Gastroesophageal sphincter (tissue), 4 donors: ENCODE results near the gene NRL. TPM values are rescaled to one million over a fixed set of nuclear protein-coding genes. Genes with fewer than 3 reads are reported as not detected.

Experiments
- ATAC-seq: fragments of 150-250 bp; one replicate; pipeline ENCODE4 v1.9.1; 2016; ENCODE audit warnings: mild to moderate bottlenecking, moderate library complexity
- H3K27ac ChIP-seq, 4 donors: fragments of 200-600 bp; sonication (generic) in 3 of 4; 1 replicate in 3 of 4; 2 replicates in 1 of 4; pipeline ENCODE4 v1.5.1; 2016 to 2019
- H3K27me3 ChIP-seq: fragments of 200-600 bp; sonication (generic); one replicate; pipeline ENCODE4 v1.5.1; 2019
- H3K36me3 ChIP-seq, 2 donors: fragments of 200-600 bp; sonication (generic); one replicate each; pipeline ENCODE4 v1.5.1; 2019; ENCODE audit warnings: control low read depth in 1 of 2
- H3K4me1 ChIP-seq, 3 donors: fragments of 200-600 bp; sonication (generic); 1 replicate in 2 of 3; 2 replicates in 1 of 3; pipeline ENCODE4 v1.5.1; 2016 to 2019; ENCODE audit warnings: control low read depth in 2 of 3
- H3K4me3 ChIP-seq, 2 donors: fragments of 200-600 bp; sonication (generic); one replicate each; pipeline ENCODE4 v1.5.1; 2019; ENCODE audit warnings: mild to moderate bottlenecking in 1 of 2, moderate library complexity in 1 of 2
- H3K9me3 ChIP-seq, 3 donors: fragments of 200-600 bp; sonication (generic); one replicate each; pipeline ENCODE4 v1.5.1; 2017 to 2019; ENCODE audit warnings: control low read depth in 2 of 3
- EP300 ChIP-seq: sonication (generic); formaldehyde crosslinking; IDR thresholded peaks from one replicate; pipeline ENCODE4 v1.6.1; 2017; ENCODE audit warnings: antibody characterized with exemption, mild to moderate bottlenecking
- POLR2A ChIP-seq, 2 donors: fragments of 450-650 bp; IDR thresholded peaks; one replicate each; pipeline ENCODE4 v1.6.1; 2017; ENCODE audit warnings: antibody characterized with exemption in 2 of 2, mild to moderate bottlenecking in 2 of 2, moderate library complexity in 1 of 2
- POLR2AphosphoS5 ChIP-seq: sonication (generic); formaldehyde crosslinking; IDR thresholded peaks from one replicate; pipeline ENCODE4 v1.6.1; 2017; ENCODE audit warnings: antibody characterized with exemption
- WGBS, 2 donors: methylation state at CpG; one replicate each; pipeline ENCODE4 v1.1.5; 2018; ENCODE audit warnings: low coverage in 1 of 2; 5-methylcytosine and 5-hydroxymethylcytosine counted together
- total RNA-seq, 4 donors: library from RNA; depleted of rRNA; stranded (reverse); fragments of >200 nt; gene quantifications; one replicate each; pipeline ENCODE4 v1.1.0, GENCODE V29; 2016
- TF ChIP-seq, protein P1 (sequence below), 4 experiments: fragments of 200-600 bp in 2 of 4; fragments of 450-650 bp in 2 of 4; sonication (generic) in 1 of 4; IDR thresholded peaks; one replicate each; pipeline ENCODE4 v1.5.1; 2017 to 2019; ENCODE audit warnings: antibody characterized with exemption in 4 of 4, mild to moderate bottlenecking in 2 of 4, moderate library complexity in 2 of 4

The NRL gene
- total RNA-seq, 4 donors from 2014 or later: 0.81 to 10.4 (median 5.0) TPM; not detected in 1

DNA sequence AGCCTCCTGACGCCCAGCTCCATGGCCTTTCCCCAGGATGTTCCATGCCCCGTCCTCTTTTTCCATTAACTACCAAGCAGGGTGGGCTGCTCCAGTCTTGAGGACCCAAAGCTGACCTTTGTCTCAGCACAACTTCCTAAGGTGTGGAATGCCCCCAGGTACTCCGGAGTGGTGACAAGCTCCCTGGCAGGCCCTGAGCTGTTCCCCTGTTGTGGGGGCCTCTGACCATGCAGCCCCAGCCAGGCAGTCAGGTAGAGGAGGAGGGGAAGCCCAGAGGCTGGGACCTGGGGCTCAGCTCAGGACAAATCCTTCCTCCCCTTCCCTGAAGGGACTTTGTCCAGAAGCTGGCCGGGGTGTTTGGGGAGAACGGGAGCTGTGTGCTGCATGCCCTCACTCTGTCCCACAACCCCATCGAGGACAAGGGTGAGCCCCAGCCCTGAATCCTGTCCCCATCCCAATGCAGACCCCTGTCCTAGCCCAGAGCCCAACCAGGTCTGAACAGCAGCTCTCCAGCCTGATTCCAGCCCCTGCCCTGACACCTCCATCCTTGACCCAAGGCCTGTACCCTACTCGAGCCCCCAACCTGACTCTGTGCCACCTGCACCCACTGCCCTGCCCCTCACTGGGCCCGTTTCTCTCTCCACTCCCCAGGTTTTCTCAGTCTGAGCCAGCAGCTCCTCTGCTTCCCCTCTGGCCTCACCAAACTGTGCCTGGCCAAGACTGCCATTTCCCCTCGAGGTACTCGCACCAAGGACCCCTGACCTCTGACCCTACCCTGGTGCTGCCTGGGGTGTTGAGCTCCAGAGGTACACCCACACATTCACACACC is 58.6 kb downstream of the NRL start:
- no peaks in the 10 kb centered on the region for H3K9me3 ChIP-seq
- peaks cover 2 to 26% (median 8%) of the 10 kb centered on the region in 3 donors for H3K4me1 ChIP-seq
- no peak for ATAC-seq
- TF ChIP-seq, protein P1, sequence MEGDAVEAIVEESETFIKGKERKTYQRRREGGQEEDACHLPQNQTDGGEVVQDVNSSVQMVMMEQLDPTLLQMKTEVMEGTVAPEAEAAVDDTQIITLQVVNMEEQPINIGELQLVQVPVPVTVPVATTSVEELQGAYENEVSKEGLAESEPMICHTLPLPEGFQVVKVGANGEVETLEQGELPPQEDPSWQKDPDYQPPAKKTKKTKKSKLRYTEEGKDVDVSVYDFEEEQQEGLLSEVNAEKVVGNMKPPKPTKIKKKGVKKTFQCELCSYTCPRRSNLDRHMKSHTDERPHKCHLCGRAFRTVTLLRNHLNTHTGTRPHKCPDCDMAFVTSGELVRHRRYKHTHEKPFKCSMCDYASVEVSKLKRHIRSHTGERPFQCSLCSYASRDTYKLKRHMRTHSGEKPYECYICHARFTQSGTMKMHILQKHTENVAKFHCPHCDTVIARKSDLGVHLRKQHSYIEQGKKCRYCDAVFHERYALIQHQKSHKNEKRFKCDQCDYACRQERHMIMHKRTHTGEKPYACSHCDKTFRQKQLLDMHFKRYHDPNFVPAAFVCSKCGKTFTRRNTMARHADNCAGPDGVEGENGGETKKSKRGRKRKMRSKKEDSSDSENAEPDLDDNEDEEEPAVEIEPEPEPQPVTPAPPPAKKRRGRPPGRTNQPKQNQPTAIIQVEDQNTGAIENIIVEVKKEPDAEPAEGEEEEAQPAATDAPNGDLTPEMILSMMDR (IDR thresholded peaks at IDR 0.05): no peak
- no peak for TF ChIP-seq POLR2A (IDR thresholded peaks at IDR 0.05)
- TF ChIP-seq POLR2AphosphoS5: no peak
- TF ChIP-seq EP300: no peak
- H3K27ac ChIP-seq: no peak overlapping the region
- no peaks in the 10 kb centered on the region for H3K36me3 ChIP-seq
- H3K4me3 ChIP-seq: no peak overlapping the region
- peaks cover 46% of the 10 kb centered on the region for H3K27me3 ChIP-seq
- 54 to 90% methylated on average over 2 to 4 of the region's 10 CpGs for WGBS, 2 donors

DNA sequence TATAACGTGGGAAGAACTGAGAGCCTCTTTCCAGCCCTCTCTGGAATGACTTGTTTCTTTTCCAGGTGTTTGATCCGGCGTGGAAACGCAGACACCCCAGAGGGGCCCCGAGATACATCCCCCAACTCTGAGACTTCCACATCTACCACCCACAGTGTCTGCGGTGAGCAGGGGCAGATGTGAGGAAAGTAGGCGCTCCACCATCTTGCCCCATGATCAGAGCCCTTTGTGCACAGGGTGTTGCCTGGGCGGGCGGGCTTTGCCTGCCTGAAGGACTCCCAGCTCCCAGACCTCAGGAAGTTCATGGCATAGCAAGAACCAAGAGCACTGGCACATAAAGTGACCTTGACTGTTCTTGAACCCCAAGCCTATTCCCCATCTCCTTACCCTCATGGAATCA is 60.1 kb downstream of the NRL start:
- Histone ChIP-seq H3K4me1 (peaks cover 2 to 28% (median 8%) of the 10 kb centered on the region in 3 donors), H3K27ac (no peak overlapping the region), H3K36me3 (no peaks in the 10 kb centered on the region), H3K27me3 (peaks cover 46% of the 10 kb centered on the region), H3K4me3 (no peak overlapping the region), H3K9me3 (no peaks in the 10 kb centered on the region)
- ATAC-seq: no peak
- 100% methylated on average over 1 of the region's 9 CpGs; no CpG with 5 or more reads in 1 of the 2 donors for WGBS, 2 donors
- TF ChIP-seq, protein P1 (IDR thresholded peaks at IDR 0.05): no peak
- no peak for TF ChIP-seq POLR2A (IDR thresholded peaks at IDR 0.05)
- TF ChIP-seq POLR2AphosphoS5: no peak
- no peak for TF ChIP-seq EP300

DNA sequence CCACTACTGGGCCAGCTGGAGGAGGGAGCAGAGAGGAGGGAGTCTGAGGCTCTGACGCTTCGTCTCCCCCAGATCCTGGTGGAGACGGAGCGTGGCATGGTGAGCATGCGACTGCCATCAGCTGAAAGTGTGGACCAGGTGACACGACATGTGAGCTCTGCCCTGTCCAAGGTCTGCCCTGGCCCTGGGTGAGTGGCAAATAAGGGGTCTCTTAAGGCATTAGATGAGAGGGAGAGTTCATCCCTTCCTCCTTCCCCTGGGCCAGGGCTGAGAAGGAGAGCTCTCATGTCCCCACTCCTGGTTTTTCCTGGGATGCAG is 60.5 kb downstream of the NRL start:
- 100% methylated on average over 1 of the region's 6 CpGs; no CpG with 5 or more reads in 1 of the 2 donors for WGBS, 2 donors
- TF ChIP-seq POLR2AphosphoS5 (no peak), EP300 (no peak), POLR2A (IDR thresholded peaks at IDR 0.05) (no peak)
- TF ChIP-seq, protein P1 (IDR thresholded peaks at IDR 0.05): no peak

DNA sequence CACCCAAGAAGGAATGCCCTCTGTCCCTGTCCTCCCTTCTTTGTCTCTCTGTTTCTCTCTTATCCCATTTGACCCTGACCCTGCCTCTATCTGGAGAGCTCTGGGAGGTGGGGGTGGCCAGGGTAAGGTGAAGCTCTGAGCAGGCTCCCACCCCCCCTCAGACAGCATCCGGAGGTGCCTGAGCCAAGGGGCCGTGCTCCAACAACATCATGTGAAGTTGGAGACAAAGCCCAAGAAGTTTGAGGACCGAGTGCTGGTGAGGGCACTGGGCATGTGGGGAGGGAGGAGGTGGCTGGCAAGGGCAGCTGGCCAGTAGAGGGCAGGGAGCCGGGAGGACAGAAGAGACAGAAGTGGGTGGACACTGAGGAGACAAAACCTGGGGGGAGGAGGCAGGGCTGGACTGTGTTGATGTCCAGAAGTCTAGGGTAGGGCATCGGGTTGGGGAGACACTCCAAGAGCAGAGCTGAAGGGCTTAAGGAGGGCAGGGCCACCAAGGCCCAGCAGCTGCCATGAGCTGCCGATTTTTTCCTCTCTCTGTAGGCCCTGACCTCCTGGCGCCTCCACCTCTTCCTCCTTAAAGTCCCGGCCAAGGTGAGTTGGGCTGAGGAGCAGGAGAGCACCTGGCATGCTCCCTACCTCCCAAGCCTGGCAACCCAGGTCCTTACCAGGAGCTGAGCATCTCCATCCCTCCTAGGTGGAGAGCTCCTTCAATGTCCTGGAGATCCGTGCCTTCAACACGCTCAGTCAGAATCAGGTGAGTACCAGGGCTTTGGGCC is 61.0 kb downstream of the NRL start:
- Histone ChIP-seq H3K9me3 (no peaks in the 10 kb centered on the region), H3K4me1 (peaks cover 2 to 28% (median 8%) of the 10 kb centered on the region in 3 donors)

More for the DNA sequence above, 60.5 kb downstream of the NRL start:
- no peak for ATAC-seq
- Histone ChIP-seq H3K9me3 (no peaks in the 10 kb centered on the region), H3K4me1 (peaks cover 2 to 28% (median 8%) of the 10 kb centered on the region in 3 donors), H3K27me3 (peaks cover 46% of the 10 kb centered on the region), H3K27ac (no peak overlapping the region), H3K36me3 (no peaks in the 10 kb centered on the region), H3K4me3 (no peak overlapping the region)

More for the DNA sequence above, 61.0 kb downstream of the NRL start:
- ATAC-seq: no peak
- no peak overlapping the region for H3K4me3 ChIP-seq
- WGBS, 2 donors: 20 to 68% methylated on average over 1 to 4 of the region's 10 CpGs
- peaks cover 46% of the 10 kb centered on the region for H3K27me3 ChIP-seq
- no peaks in the 10 kb centered on the region for H3K36me3 ChIP-seq
- H3K27ac ChIP-seq: no peak overlapping the region
- TF ChIP-seq, protein P1 (IDR thresholded peaks at IDR 0.05): no peak
- no peak for TF ChIP-seq POLR2A (IDR thresholded peaks at IDR 0.05)
- TF ChIP-seq POLR2AphosphoS5: no peak
- no peak for TF ChIP-seq EP300
